ENCODE data around the gene SRSF3.

The SRSF3 gene

DNA sequence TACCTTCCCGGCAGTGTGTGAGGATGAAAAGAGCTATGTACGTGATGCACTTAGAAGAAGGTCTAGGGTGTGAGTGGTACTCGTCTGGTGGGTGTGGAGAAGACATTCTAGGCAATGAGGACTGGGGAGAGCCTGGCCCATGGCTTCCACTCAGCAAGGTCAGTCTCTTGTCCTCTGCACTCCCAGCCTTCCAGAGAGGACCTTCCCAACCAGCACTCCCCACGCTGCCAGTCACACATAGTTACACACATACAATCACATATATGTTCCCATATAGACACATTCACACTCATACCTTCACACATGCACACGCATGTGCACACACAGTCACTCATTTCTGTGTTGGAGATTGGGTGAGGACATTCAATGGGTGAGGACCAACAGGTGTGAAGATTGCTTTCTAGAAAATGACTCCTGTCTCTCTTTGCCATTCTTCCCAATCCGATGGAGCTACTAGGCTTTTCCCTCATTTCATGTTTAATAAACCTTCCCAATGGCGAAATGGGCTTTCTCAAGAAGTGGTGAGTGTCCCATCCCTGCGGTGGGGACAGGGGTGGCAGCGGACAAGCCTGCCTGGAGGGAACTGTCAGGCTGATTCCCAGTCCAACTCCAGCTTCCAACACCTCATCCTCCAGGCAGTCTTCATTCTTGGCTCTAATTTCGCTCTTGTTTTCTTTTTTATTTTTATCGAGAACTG, 30.4 kb downstream of the SRSF3 start:
- DNase-seq = no peak

GRCh38 chr6:36625158-36625919, 31.2 kb downstream of the SRSF3 start:
- DNase-seq = peak; percentile 90

GRCh38 chr6:36626636-36627035, 32.5 kb downstream of the SRSF3 start:
- DNase-seq = no peak

- no peak for DNase-seq
Measured at GRCh38 chr6:36627141-36627540, 33.0 kb downstream of the SRSF3 start.

DNA sequence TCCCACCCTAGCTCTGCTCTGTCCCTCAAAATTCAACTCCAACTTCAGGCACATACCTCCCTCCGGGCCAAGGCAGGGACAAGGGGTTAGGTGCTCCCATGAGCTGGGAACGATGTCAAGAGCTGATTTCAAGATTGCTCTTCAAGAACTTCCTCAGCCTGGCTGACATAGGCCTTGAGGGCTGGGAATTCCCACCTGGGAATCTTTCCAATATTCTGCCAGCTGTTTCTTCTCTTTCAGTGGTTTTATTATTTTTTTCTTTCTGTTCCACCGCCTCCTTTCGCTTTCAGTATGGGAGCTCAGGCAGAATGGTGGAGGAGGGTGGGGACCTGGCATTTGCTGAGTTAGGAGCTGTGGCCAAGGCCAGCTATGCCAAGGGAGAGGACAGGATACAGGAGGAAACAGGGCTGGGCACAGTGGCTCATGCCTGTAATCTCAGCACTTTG, 33.7 kb downstream of the SRSF3 start:
- DNase-seq = peak; percentile 54

DNA sequence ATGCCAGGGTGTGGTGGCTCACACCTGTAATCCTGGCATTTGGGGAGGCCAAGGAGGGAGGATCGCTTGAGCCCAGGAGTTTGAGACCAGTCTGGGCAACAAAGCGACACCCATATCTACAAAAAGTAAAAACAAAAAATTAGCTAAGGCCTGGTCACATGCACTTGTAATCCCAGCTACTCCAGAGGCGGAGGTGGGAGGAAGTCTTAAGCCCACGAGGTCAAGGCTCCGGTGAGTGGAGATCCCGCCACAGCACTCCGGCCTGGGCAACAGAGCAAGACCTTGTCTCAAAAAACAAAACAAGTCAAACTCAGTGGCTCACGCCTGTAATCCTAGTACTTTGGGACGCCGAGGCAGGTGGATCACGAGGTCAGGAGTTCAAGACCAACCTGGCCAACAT, 35.6 kb downstream of the SRSF3 start:
- DNase-seq = no peak

- no peak for DNase-seq
Measured at GRCh38 chr6:36631326-36632011, 37.3 kb downstream of the SRSF3 start.

DNA sequence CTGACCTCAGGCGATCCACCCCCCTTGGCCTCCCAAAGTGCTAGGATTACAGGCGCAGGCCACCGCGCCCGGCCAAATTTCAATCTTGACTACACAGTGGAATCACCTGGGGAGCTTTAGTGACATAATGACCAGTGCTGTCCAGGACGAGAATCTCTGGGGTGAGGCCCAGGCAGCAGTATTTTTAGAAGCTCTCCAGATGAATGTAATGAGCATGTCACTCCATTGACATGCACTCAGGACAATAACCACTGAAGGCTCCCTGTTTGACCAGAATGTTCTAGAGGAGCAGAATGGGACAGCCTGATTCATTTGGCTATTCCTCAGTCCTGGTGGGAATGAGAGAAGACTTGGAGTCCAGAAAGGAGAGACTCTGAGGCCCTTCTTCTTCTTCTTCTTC, 39.2 kb downstream of the SRSF3 start:
- DNase-seq = no peak

DNA sequence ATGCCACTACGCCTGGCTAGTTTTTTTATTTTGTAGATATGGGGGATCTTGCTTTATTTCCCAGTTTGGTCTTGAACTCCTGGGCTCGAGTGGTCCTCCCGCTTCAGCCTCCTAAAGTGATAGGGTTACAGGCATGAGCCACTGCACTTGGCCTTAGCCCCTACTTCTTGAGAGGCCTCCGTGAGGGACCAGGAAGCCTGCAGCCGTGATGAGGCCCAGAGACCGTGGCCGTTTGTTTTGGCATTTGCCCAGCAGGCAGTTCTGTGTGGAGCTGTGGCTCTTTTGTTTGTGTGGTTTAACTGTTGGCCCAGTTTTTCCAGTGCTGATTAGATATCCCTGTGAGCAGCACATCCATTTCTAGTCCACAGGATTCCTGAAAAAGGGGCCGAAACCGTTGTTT, 39.8 kb downstream of the SRSF3 start:
- DNase-seq = no peak

- DNase-seq = no peak
Measured at GRCh38 chr6:36634317-36635108, 40.4 kb downstream of the SRSF3 start.

- no peak for DNase-seq
Measured at GRCh38 chr6:36636283-36636682, 42.1 kb downstream of the SRSF3 start.

DNA sequence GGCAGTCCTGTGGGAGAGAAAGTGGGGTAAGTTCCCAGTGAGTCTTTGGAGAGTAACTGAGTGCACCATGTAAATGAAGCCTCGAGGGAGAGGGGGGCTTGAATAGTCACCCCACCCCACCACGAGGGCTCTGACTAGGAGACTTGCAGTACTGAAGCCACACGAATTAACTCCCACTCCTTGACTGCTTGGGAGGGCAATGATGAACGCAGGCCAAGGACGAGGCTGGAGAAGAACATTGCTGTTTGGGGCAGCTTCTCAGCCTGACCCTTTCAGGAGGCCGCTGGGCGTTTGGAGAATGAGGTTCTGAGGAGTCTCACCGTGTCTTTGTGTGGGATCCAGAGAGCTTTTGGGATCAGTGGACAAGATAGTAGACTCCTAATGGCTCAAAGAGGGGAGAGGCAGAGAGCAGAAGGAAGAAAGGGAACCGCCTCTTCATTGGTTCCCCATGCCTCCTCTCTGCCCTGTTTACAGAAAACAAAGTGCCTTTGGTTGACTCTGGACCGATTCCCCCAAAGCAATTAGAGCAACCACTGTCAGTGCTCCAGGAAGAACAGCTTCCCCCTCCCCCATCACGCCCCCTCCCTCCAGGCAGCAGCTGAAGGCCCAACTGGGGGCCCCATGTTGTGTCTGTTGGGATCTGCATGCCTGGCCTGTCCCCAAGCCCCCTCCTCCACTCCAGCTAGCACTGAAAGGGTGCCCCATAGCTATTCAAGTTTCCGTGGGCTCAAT, 42.7 kb downstream of the SRSF3 start:
- no peak for DNase-seq

DNA sequence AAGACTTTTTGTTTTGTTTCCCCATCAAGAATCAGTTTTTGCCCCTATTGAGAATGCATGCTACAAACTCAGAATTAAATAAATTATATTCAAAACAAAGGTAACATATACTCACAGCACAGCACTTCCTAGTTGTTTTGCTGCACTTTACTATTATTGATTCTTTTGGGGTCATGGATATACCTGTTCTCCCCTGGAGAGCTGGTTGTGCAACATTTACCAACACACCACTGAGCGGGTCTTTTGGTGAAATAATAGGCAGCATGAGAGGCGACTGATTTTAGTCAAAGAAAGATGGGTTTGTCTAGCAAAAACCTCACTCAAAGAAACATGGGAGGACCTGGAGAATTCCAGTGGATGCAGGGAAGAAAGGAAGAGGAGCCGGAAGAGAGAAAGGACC, 44.4 kb downstream of the SRSF3 start:
- DNase-seq = no peak

- no peak for DNase-seq
Measured at GRCh38 chr6:36639171-36639808, 45.1 kb downstream of the SRSF3 start.

- DNase-seq = no peak
Measured at GRCh38 chr6:36641543-36641942, 47.4 kb downstream of the SRSF3 start.

DNA sequence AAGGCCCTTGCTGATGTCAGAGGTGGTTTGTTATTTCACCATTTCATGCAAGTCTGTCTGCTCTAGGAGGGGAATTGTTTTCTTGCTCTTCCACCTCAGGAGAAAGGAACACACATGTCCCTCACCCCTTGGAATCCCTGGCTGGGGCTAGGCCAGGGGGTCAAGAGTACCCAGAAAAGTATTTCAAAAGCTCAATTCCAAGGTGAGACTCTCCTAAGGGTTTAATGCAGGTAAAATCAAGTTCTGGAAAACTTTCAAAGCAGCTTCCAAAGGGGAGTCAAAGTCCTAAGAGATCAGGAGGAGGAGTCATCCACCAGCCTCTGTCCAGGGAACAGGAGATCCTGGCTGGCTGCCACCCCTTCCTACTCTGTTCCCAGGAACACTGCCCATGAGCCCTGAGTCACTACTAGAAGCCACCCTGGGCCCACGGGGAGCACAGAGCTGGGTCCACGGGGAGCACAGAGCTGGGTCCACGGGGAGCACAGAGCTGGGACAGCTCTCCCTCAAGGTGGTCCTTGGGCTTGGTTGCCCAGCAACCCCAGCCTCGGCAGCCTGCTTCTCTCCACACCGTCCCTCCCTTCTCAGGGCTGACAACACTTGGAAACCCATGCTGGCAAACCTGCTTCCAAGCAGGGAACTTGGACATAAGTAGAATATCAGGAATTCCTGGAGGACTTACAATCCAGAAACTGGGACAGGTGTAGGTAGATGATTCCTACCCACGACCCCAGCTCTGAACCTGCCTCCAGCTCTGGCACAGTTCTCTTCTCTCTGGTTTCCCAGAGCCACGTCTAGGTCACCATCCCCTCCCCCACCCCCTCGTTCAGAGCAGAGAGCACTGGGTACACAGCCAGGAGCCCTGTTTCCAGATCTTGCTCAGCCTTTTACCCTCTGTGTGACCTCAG, 49.0 kb downstream of the SRSF3 start:
- DNase-seq = no peak

GRCh38 chr6:36643977-36644376, 49.8 kb downstream of the SRSF3 start:
- no peak for DNase-seq

DNA sequence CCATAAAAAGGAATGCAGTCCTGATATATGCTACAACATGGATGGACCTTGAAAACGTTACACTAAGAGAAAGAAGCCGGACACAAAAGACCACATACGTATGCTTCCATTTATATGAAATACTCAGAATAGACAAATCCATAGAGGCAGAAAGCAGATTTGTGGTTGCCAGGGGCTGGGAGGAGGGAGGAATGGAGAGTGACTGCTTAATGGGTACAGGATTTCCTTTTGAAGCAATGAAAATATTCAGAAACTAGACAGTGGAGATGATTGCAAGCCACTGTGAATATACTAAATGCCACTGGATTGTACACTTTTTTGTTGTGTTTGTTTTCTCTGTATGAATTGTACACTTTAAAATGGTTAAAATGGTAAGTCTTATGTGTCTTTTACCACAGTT, 54.9 kb downstream of the SRSF3 start:
- DNase-seq = no peak

GRCh38 chr6:36649701-36650484, 55.7 kb downstream of the SRSF3 start:
- DNase-seq = no peak
